GM21619 (cell line): Measurements from ENCODE around the gene ECPAS.
"Not testable (repeated sequence)": the region's sequence is repeated elsewhere in the genome, so short reads cannot be mapped to it uniquely, and the experiment has no call there.

ENCODE experiments used
- ATAC-seq: cut with Tn5 transposase; IDR thresholded peaks from one replicate; pipeline ENCODE4 v1.9.1; 2021; ENCODE audit not compliant: unreplicated experiment

ECPAS gene

DNA sequence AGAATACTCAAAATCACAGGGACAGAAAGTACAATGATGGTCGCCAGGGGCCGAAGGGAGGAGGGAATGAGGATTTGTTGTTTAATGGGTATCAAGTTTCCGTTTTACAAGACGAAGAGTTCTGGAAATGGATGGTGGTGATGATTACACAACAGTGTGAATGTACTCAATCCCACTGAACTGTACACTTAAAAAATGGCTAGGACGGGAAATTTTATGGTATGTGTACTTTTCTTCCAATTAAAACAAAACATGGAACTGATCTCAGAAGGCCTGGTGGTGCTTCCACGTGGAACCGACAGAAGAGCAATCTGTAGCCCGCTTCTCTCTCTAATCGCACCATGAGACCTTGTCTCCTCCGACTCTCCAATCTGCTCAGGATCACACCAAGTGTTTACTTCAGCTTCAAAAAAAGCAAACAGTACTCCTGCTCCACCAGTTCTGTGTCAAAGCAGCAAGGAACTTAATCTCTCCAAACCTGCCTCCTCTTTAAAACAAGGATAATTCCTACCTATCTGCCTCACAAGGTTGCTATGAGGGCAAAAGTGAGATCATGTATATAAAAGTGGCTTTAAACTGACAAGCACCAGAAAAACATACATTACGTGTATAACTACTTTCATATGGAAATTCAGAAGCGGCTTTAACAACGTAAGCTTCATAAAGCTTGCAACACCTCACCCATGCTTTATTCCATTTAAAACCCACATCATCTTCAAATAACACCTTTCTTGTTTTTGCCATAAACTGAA is 2.1 kb downstream of the ECPAS start:
- no peak for ATAC-seq

GRCh38 chr9:111477677-111478076 is 6.5 kb downstream of the ECPAS start:
- ATAC-seq, result no peak

- ATAC-seq, result no peak
Measured at GRCh38 chr9:111475195-111475594, 9.0 kb downstream of the ECPAS start.

GRCh38 chr9:111474385-111474784 is 9.8 kb downstream of the ECPAS start:
- ATAC-seq, result no peak

- ATAC-seq, result no peak
Measured at GRCh38 chr9:111467778-111468367, 16.3 kb downstream of the ECPAS start.

DNA sequence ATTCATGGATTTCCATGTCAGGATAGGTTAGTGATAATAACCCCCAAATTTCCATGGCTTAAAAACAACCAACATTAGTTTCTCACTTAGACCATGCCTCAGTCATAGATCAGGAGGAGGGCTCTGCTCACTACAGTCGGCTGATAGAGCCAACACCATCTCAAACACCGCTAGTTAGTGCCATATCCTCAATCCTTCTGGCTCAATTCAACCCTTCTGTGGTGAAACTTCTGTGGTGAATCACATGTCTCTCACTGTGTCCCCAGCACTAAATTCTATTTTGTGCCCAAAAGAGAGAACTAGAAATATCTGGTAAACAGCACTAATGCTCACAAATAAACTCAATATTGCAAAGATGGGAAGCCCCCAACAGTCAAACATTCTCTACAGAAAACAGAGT is 21.1 kb downstream of the ECPAS start:
- no peak for ATAC-seq

DNA sequence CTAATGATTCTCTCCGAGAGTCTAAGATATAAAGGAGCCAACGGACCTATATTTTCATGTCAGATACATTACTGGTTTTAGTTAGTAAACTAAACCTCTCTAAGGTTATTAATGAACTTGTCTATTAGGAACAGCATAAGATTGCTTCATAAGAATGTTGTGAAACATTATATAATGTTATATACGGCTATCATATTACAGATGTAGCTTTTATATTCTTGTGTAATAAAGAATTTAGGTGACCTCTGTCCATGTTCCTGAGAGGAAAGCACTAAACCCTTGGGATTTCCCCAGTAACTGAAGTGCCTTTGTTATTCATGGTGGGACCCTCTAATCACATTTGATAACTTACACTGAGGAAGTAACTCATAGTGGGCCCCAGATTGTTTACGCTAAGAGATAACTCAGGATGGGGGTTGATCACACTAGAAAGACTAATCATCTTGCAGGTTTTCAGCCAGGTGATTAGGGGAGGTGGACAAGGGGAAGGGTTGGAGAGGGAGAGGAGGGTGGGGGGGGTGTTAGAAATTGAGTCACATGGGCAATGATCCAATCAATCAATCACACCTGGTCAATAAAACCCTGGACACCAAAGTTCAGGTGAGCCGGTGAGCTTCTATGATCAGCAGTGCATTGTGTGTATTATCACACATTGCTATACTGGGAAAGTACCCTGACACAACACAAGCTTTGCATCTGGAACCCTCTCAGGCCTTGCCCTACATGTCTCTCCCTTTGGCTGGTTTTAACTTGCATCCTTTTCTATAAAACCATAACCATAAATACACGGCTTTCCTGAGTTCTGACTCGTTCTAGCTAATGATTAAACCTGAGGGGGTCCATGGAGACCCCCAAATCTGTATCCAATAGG is 25.8 kb downstream of the ECPAS start:
- no peak for ATAC-seq

DNA sequence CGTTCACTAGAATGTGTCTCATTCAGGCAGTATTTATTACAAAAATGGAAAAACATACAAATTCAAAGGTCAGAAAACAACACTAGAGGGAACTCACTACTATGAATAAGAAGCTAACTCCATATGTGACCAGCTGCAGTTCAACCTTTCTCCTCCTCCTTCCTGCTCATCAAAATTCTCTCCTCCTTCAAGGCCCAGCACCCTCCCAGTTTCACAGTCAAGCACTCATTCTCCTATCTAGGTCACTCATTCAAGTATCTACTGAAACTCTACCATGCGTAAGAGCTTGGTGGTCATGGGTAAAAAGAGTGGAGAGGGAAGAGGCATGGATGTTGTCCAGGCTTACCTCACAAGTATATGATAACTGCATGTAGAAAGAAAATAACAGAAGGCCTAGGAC is 27.7 kb downstream of the ECPAS start:
- ATAC-seq, result peak; percentile 48

- no peak for ATAC-seq
Measured at GRCh38 chr9:111455638-111456037, 28.5 kb downstream of the ECPAS start.

- no peak for ATAC-seq
Measured at GRCh38 chr9:111454751-111455150, 29.4 kb downstream of the ECPAS start.

DNA sequence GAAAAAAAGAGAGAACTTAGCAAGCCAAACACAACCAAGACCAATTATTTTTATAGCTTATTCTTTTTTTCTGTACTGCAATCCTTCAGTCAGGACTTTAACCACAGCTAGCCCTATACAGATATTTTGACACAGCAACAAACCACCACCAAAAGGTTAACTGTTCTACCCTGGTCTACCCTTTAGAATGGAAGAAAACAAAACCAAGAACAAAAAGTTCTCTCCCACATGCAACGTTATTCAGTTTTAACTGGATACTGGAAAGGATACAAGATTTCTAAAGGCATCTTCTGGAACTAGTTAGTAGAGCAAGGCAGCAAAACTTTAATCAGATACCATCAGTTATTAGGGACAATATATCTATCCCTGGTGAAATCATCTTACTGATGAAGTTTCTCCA is 32.6 kb downstream of the ECPAS start:
- no peak for ATAC-seq

DNA sequence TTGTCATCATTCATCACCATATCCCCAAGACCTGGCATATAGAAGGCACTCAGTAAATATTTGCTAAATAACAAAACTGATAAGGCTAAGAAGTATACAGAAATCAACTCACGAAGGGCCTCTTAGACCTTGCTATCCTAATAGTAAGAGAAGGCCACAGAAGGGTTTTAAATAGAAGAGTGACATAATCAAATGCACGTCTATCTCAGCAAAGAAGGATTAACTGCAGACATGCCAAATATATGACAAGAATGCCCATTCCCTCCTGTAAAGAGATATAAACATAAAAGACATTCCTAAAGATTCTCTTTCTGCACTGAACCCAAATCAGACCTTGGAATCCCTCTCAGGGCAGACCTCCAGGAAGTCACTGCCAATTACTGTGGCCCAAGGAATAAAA is 34.1 kb downstream of the ECPAS start:
- no peak for ATAC-seq

GRCh38 chr9:111449705-111450104 is 34.5 kb downstream of the ECPAS start:
- no peak for ATAC-seq

DNA sequence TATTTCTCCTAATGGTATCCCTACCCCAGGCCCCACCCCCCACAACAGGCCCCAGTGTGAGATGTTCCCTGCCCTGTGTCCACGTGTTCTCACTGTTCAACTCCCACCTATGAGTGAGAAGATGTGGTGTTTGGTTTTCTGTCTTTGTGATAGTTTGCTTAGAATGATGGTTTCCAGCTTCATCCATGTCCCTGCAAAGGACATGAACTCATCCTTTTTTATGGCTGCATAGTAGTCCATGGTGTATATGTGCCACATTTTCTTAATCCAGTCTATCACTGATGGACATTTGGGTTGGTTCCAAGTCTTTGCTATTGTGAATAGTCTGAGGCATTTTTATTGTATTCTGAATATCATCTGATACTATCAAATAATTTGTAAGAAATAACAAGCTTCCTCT is 38.4 kb downstream of the ECPAS start:
- ATAC-seq, result not testable (repeated sequence)

DNA sequence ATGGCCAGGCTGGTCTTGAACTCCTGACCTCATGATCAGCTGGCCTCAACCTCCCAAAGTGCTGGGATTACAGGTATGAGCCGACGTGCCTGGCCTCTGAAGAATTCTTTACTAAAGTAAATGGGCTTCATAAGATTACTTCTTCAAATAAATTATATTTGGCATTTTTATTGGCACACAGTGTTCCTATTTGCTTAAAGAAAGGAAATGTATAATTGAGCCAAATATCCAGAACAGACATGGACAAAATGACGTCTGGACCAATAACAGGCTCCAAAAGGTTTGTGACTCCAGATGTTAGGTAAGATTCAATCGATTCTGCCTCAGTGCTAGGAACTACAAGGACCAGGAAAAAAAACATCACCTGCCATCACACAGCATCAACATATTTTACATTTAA is 40.7 kb downstream of the ECPAS start:
- ATAC-seq, result no peak

DNA sequence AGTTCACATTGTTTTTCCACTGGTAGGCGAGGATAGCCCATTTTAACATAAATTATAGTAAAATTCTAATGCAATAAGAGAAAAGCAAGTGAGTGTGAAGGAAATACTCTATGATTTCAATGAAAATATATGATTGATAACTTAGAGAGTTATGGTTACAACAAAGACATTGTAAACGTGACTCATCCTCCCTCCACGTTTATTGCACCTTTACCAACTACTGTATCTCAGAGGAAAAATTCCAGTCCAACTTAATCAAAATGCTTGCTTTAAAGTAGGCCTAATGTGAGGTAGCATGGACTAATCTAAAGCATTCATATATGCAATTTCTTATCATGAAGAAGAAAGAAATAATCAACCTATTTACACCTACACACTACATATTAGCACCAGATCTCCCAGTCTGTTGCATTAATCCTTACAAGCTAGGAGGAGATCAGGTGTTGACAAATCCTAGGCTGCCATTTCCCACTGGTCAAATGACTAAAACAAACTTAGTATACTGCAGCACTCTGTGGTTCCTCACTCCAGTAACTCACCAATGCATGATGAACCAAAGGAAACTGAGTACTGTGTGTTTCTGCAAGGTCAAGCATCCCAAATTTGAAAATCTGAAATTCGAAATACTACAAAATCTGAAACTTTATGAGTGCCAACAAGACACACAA is 41.7 kb downstream of the ECPAS start:
- ATAC-seq, result no peak

DNA sequence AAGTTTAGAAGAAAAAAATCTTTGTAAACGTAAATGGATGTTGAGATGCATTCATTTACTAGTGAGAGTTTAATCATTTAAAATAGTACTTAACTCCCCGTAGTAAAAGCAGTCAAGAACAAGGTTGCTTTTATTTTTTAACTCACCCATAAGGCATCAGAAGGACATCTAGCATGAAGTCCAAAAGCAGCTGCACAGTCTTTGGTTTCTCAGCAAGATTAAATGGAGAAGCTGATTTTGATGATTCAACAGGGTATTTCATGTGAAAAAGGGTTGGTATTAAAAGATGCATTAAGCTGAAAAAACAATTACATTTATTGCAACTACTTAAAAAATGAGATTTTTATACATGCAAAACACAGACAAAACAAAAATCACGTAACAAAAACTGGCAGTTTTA is 44.0 kb downstream of the ECPAS start:
- no peak for ATAC-seq

DNA sequence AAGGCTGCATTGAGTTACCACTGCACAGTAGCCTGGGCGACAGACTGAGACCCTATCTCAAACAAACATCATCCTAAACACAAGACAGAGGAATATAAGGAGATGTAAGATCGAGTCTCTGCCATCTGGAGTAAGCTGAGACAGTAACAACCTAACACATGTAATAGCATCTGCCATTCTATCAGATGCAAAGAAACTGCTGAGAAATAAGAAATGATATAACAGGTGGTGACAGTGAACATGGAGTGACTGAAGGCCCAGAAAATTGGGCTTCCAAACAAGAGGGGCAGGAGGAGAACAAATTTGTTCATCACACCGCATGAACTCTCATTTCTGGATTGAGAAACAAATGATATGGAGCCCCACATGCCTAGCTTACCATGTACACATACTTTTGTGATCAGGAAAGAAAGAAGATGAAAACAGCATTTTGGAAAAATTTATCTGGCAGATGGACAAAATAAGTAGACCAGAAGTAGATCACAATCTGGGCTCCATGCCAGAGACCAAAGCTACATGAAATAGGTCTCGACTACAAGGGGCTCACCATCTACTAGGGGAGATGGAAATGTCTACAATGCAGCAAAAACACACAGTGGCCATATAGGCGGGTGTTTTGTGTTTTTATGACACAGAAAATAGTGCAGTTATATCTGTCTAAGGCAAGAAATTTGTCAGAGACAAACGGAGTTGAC is 45.5 kb downstream of the ECPAS start:
- no peak for ATAC-seq

GRCh38 chr9:111436571-111436970 is 47.6 kb downstream of the ECPAS start:
- ATAC-seq, result no peak

GRCh38 chr9:111433082-111433481 is 51.1 kb downstream of the ECPAS start:
- ATAC-seq, result no peak

GRCh38 chr9:111431684-111432083 is 52.5 kb downstream of the ECPAS start:
- ATAC-seq, result no peak
